GM12865 (cell line): ENCODE measurements around the gene PRDM4.

Experiments used
- DNase-seq: peaks from one replicate; pipeline ENCODE4 v3.0.0; 2010; ENCODE audit warnings: low read depth
- H3K4me3 ChIP-seq: 2 replicates; pipeline ENCODE4 v1.5.1; 2011; ENCODE audit warnings: mild to moderate bottlenecking, low read depth, low read length, control low read depth
- CTCF ChIP-seq: IDR thresholded peaks from 2 replicates; pipeline ENCODE4 v1.5.1; 2011; ENCODE audit warnings: low read length, control low read depth, low read depth, inconsistent platforms; ENCODE audit not compliant: insufficient read depth; ENCODE audit errors: missing control alignments

Gene PRDM4

GRCh38 chr12:107794451-107794850 is 33.5 kb upstream of the PRDM4 start:
- TF ChIP-seq CTCF: no peak
- no peak overlapping the region for H3K4me3 ChIP-seq
- DNase-seq: no peak

- TF ChIP-seq CTCF: no peak
- no peak for DNase-seq
- no peak overlapping the region for H3K4me3 ChIP-seq
These were observed 30.6 kb upstream of the PRDM4 start for GRCh38 chr12:107791465-107792089.

- no peak overlapping the region for H3K4me3 ChIP-seq
- TF ChIP-seq CTCF: no peak
- DNase-seq: no peak
These were observed 27.9 kb upstream of the PRDM4 start for GRCh38 chr12:107788690-107789458.

- TF ChIP-seq CTCF: no peak
- DNase-seq: no peak
- no peak overlapping the region for H3K4me3 ChIP-seq
These were observed 27.3 kb upstream of the PRDM4 start for GRCh38 chr12:107788281-107788680.

- H3K4me3 ChIP-seq: no peak overlapping the region
- DNase-seq: peak; percentile 34
- no peak for TF ChIP-seq CTCF
These were observed 22.8 kb upstream of the PRDM4 start for GRCh38 chr12:107783406-107784376.

GRCh38 chr12:107782067-107782466 is 21.1 kb upstream of the PRDM4 start:
- no peak overlapping the region for H3K4me3 ChIP-seq
- no peak for DNase-seq
- no peak for TF ChIP-seq CTCF
